ENCODE measurements around the gene TYK2.
A peak's percentile ranks its signal among the peaks of the same experiment; 100 is the strongest.

Gene TYK2

DNA sequence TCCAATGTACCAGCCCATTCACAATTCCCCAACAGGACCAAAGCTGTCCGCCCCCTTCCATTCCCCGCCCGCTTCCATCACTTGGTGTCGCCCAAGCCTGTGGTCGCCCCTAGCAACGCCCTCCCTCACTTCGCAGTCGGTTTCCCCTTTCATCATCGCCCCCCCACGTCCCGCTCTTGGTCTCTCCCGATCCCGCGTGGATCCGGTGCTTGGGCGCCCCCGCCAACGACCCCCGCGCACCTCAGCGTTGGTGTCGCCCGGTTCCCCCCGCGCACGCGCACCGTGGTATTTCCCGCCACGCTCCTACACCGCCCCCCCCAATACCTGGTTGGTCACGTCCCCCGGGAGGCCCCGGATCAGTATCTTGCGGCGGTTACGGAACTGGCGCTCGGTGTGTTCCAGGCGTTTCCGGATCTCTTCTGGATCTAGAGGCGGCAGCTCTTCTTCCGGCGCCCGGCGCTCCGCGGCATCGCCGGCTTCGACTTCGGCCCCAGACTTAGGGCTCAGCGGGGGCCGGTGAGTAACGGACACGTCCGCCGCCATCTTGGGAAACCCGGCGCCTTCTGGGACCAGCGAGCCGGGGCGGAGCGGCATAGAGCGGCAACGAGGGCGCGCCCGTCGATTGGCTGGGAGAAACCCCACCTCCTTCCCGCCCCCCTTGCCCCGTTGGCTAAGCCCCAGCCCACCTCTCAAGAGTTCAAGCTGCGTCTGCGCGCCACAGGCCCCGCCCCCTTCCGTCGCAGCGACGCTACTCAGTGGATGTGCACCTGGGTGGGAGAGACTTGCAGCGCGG lies 47.2 kb downstream of the TYK2 start, which contains the start of gene RAVER1:
RAVER1 (minus strand) TSS at position 565 of the 793 bp plus-strand sequence; CDS start at position 543, 22 bp downstream.
- DNase-seq, result peak; percentile 100

GRCh38 chr19:10332158-10332964 lies 48.0 kb downstream of the TYK2 start:
- no peak for DNase-seq

- DNase-seq, result no peak
Measured at GRCh38 chr19:10329555-10329954, 50.8 kb downstream of the TYK2 start.

- DNase-seq, result no peak
Measured at GRCh38 chr19:10328558-10329429, 51.6 kb downstream of the TYK2 start.

- no peak for DNase-seq
Measured at GRCh38 chr19:10327793-10328192, 52.6 kb downstream of the TYK2 start.

GRCh38 chr19:10325732-10326131 lies 54.6 kb downstream of the TYK2 start:
- no peak for DNase-seq

- no peak for DNase-seq
Measured at GRCh38 chr19:10321874-10322835, 58.2 kb downstream of the TYK2 start.

GRCh38 chr19:10321417-10321797 lies 59.0 kb downstream of the TYK2 start:
- no peak for DNase-seq

GRCh38 chr19:10320602-10321416 lies 59.6 kb downstream of the TYK2 start:
- DNase-seq, result no peak

- no peak for DNase-seq
Measured at GRCh38 chr19:10318807-10319682, 61.3 kb downstream of the TYK2 start.

GRCh38 chr19:10317857-10318462 lies 62.4 kb downstream of the TYK2 start:
- DNase-seq, result no peak

GRCh38 chr19:10317045-10317856 lies 63.1 kb downstream of the TYK2 start:
- DNase-seq, result no peak

DNA sequence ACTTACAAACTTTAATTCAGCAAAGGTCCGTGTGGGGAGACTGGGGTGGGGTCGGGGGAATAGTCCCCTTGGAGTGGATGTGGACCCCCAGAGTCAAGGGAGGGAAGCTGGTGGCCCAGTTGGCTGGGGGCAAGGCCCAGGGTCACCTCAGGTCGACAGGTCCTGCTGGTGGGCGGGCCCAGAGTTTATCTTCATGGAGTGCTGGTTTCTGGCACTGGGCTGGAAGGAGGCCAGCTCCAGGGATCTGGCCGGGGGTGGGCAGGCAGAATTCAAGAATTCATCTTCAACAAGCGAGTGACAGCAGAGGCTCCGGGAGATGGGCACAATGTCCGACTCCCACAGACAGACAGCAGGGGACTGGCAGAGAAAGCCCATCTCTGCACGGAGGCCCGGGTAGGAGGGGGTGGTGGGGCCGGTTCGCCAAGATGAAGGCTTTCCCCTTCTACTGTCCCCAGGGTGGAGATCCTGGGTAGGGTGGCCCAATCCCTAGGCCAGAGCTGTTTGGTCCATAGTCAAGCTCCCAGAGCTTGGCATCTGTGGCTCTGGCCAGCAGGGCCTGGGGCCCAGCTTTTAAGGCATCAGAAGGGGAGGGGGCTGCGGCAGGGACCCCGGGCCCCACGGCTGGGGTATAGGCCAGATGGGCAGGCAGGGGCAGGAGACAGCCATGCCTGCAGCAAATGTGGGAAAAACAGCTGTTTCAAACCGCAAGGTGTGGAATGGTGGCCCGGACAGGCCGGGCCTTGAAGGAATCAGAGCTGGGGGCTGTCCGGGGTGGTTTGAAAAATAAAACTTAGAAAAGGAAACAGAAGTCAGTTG lies 63.9 kb downstream of the TYK2 start:
- peak; percentile 86 for DNase-seq

GRCh38 chr19:10315335-10316214 lies 64.8 kb downstream of the TYK2 start, which contains the start of gene FDX2:
FDX2 (minus strand) TSS chr19:10316015; CDS start chr19:10315996, 19 bp downstream.
- peak; percentile 98 for DNase-seq

DNA sequence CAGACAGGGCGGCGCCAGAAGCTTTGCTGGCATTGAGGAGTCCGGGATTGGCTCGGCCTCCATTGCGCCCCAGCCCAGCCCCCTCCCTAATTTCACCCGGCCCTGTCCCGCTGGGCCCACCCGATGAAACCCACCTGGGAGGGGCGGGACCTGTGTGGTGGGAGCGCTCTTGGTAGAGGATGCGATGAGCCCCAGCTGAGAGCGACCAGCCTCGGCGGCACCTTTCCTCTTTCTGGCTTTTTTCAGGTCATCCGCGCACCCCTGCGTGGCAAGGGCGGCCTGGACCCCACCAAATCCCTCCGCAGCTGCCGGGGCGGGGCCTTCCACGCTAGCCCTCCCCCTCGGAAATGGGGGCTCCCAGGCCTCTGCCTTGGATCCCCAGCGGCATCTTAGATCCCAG lies 70.9 kb downstream of the TYK2 start, which contains the start of gene ZGLP1:
ZGLP1 (minus strand) TSS at position 393 of the 400 bp plus-strand sequence.
- no peak for DNase-seq

DNA sequence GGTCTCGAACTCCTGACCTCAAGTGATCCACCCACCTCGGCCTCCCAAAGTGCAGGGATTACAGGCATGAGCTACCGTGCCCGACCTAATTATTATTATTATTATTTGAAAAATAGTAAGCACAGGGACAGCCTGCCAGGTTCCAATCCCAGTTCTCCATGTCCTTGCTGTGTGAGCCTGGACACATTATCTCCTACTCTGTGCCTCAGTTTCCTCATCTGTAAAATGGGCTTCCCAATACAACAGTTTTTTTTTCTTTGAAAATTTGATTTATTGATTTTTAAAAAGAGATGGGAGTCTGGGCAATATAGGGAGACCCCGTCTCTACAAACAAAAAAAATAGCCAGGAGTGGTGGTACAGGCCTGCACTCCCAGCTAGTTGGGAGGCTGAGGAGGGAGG lies 74.0 kb downstream of the TYK2 start:
- no peak for DNase-seq
